Measurements from ENCODE around the gene NETO2.

GRCh38 chr16:47063011-47063724, 80.6 kb downstream of the NETO2 start:
- TF ChIP-seq CTCF (conservative IDR thresholded peaks at IDR 0.05 in 1 of 2, IDR thresholded peaks at IDR 0.05 in 1 of 2; ENCODE audit: low read depth in 1 of 2, low read length in 2 of 2): no peak
- no peak for TF ChIP-seq EZH2 (IDR thresholded peaks at IDR 0.05; ENCODE audit: low read length, missing control alignments)
